ENCODE results near the gene SLC22A4.

The SLC22A4 gene

GRCh38 chr5:132293992-132294727 is at the start of gene SLC22A4:
Gene SLC22A4, plus strand, starts transcription at chr5:132294394. Its CDS starts 223 bp downstream, at chr5:132294617.
- peak; percentile 82 for DNase-seq (ENCODE audit: low read depth)

DNA sequence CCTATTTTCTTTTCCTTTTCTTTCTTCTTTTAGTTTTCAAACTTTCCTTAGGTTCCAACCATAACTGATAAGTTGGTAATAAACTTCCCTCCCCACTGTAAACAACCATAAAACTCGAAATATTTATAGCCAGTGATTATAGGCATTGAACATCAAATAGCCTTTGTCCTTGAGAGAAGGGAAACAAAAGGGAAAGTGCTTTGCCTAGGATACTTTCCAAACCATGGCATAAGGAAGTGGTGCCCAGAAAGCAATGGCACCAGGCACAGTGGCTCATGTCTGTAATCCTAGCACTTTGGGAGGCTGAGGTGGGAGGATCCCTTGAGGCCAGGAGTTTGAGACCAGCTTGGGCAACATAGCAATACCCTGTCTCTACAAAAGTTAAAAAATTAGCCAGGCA is 48.6 kb upstream of the SLC22A4 start:
- no peak for DNase-seq (ENCODE audit: low read depth)

GRCh38 chr5:132246806-132247205 is 47.4 kb upstream of the SLC22A4 start:
- no peak for DNase-seq (ENCODE audit: low read depth)

- DNase-seq (ENCODE audit: low read depth): no peak
Observed at GRCh38 chr5:132250547-132250946, 43.6 kb upstream of the SLC22A4 start.

GRCh38 chr5:132251220-132251725 is 42.9 kb upstream of the SLC22A4 start:
- DNase-seq (ENCODE audit: low read depth): no peak

DNA sequence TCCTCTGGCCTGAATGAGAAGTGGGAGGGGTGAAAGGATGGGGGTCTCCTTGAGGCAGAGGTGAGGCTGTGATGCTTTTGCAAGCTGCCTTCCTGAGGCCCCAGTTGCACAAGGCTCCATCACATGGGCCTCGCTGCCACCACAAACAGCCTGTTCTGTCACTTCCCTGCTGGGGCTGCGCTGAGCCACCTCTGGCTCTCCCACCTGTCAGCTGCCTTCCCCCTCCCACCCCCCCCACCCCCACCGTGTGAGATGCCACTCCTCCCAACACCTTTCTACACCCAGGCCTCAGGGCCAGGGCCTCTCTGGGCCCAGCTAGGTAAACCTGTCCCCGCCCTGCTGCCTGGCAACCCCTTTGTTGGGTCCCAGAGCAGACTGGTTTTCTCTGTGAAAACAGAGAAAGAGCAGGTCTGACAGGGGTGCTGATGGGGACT is 41.2 kb upstream of the SLC22A4 start:
- DNase-seq (ENCODE audit: low read depth): no peak

GRCh38 chr5:132253452-132254320 is 40.5 kb upstream of the SLC22A4 start:
- no peak for DNase-seq (ENCODE audit: low read depth)

DNA sequence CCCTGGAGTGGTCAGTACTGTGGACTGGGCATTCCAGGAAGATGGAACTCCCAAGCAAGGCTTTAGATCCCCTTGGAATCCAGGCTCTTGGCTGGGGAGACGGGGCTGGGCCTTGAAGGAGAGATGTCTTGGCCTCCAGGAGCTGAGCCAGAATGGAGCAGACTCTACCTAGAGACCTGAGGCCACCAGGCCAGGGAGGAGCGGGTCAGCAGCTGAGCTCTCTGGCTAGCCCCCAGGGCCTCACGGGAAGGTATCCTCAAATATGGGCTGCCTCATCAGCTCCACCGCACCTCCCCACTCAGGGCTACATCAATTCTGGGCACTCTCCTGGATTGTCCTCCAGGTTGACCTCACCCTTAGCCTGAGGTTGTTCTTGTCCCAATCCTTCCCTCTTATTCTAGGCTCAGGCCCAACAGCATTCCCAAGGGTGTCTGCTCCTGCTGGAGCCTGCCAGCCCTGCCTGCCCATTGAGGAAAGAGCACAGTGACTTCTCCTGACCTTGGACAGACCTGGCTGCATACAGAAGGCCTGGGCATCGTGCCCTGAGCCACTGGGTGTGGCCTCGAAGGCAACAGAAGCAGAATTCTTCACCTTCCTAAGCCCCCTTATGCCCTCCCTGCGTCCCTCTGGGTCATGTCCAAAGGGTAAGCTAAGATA is 39.7 kb upstream of the SLC22A4 start:
- no peak for DNase-seq (ENCODE audit: low read depth)

- no peak for DNase-seq (ENCODE audit: low read depth)
Observed at GRCh38 chr5:132256086-132256782, 38.0 kb upstream of the SLC22A4 start.

- DNase-seq (ENCODE audit: low read depth): no peak
Observed at GRCh38 chr5:132256783-132257130, 37.4 kb upstream of the SLC22A4 start.

- no peak for DNase-seq (ENCODE audit: low read depth)
Observed at GRCh38 chr5:132257131-132258101, 36.8 kb upstream of the SLC22A4 start, which contains the start of gene PDLIM4. Gene PDLIM4, plus strand, starts transcription at chr5:132257696. Its CDS starts 39 bp downstream, at chr5:132257735.

- DNase-seq (ENCODE audit: low read depth): peak; percentile 39
Observed at GRCh38 chr5:132258102-132259068, 35.8 kb upstream of the SLC22A4 start.

- no peak for DNase-seq (ENCODE audit: low read depth)
Observed at GRCh38 chr5:132259069-132259851, 34.9 kb upstream of the SLC22A4 start.

DNA sequence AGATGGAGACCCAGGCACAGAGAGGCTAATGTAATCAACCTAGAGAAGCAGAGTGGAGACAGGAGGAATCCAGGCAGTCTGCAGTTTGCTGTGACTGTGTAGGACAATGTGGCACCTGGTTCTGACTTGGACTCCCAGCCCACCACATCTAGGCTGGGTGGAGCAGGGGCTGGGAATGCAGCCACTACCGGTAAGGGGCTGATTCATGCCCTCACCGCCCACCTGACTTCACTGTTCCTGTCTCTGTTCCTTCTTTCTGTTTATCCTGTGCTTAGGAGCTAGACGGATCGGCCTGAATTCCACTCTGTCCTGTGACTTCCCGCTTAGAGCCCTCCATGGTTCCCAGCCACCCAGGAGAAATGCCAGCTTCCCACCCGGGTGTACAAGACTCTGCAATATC is 34.1 kb upstream of the SLC22A4 start:
- no peak for DNase-seq (ENCODE audit: low read depth)

- no peak for DNase-seq (ENCODE audit: low read depth)
Observed at GRCh38 chr5:132260714-132261551, 33.3 kb upstream of the SLC22A4 start.

DNA sequence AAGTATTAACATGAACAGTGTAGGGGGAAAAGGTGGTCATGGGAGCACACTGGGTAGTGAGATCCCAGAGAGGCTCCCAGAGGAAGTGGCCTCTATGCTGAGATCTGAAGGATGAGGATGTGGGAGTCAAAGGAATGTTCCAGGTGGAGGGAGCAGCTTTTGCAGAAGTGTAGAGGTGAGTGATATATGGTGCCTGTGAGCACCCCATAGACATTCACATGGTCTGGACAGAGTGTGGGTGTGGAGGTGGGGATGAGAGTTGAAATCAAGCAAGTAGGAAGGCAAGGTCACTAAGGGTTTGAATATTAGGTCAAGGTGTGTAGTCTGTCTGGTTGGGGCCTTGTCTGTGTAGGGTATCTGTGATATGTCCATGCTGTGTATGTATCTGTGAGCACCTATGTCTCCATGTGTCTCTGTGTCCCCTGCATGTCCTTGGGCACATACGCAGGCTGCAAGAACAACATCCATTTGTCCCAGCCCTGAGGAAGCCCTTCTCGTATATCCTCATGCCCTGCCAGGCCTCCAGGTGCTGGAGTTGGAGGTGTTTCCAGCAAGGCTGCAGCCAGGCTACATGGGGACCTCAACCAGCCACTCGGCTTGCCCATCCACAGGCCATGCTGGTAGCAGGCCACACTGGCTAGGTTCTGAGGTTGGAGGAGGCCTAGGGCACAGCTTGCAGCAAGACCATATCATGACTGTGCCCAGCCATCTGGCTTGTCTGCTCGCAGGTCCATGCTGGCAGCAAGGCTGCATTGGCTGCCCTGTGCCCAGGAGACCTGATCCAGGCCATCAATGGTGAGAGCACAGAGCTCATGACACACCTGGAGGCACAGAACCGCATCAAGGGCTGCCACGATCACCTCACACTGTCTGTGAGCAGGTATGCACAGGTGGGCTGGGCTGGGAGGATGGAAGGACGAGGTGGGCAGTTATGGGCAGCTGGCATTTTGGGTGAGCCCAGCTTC is 32.0 kb upstream of the SLC22A4 start:
- DNase-seq (ENCODE audit: low read depth): no peak

Data from HS-5 (cell line).